ENCODE data around the gene ACIN1. TPM values are rescaled to one million over a fixed set of nuclear protein-coding genes. Genes with fewer than 3 reads are reported as not detected.

ACIN1 gene
- total RNA-seq, 1 experiment from 2014 or later = 179 TPM

DNA sequence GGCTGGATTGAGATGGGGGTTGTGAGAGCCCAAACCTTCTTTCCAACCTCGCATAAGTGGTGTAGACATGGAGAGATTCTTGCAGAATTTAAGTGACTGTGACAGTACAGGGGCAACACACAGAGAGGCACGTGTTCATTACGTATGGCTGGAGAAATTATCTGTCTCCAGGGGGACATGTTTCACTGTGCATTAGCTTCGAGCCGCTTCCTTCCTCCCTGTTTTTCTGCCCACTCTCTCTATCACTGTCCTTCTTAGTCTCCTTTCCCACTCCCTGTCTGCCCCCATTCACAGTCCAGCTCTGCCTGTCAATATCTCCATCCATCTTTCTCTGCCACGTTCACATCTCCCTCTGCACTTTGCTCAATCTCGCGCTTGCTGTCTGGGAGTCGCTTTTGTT lies 73.5 kb downstream of the ACIN1 start (continued):
- TF ChIP-seq, protein P1, sequence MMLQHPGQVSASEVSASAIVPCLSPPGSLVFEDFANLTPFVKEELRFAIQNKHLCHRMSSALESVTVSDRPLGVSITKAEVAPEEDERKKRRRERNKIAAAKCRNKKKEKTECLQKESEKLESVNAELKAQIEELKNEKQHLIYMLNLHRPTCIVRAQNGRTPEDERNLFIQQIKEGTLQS (IDR thresholded peaks at IDR 0.05) = no peak
- TF ChIP-seq EGR1 (IDR thresholded peaks at IDR 0.05; ENCODE audit: low read depth) (no peak), ZFX (IDR thresholded peaks at IDR 0.05) (no peak), CEBPB (IDR thresholded peaks at IDR 0.05; ENCODE audit: low read depth) (no peak), EZH2 (IDR thresholded peaks at IDR 0.05) (no peak), SRF (IDR thresholded peaks at IDR 0.05; ENCODE audit: low read depth) (no peak)

- TF ChIP-seq ZFX (IDR thresholded peaks at IDR 0.05) (no peak), CEBPB (IDR thresholded peaks at IDR 0.05; ENCODE audit: low read depth) (no peak), SIN3A (IDR thresholded peaks at IDR 0.05; ENCODE audit: low read depth) (no peak), CTCF (IDR thresholded peaks at IDR 0.05 in 2 of 3, conservative IDR thresholded peaks at IDR 0.05 in 1 of 3; ENCODE audit: borderline replicate concordance in 1 of 3, insufficient read depth in 1 of 3, low read depth in 2 of 3, low read length in 2 of 3) (no peak), EZH2 (IDR thresholded peaks at IDR 0.05) (no peak), ZNF274 (IDR thresholded peaks at IDR 0.05; ENCODE audit: low read depth, low read length) (no peak), EGR1 (IDR thresholded peaks at IDR 0.05; ENCODE audit: low read depth) (no peak), TCF7L2 (IDR thresholded peaks at IDR 0.05; ENCODE audit: borderline replicate concordance, extremely low read depth, insufficient read depth, insufficient read length) (no peak), YY1 (IDR thresholded peaks at IDR 0.05; ENCODE audit: extremely low read depth, insufficient replicate concordance, low read depth, low read length) (no peak), EZH2phosphoT487 (IDR thresholded peaks at IDR 0.05; ENCODE audit: borderline replicate concordance) (no peak), FOSL1 (IDR thresholded peaks at IDR 0.05; ENCODE audit: low read depth) (no peak), SRF (IDR thresholded peaks at IDR 0.05; ENCODE audit: low read depth) (no peak), SP1 (IDR thresholded peaks at IDR 0.05; ENCODE audit: low read depth) (no peak)
- TF ChIP-seq, protein P1 (IDR thresholded peaks at IDR 0.05) = no peak
- TF ChIP-seq, protein P2, sequence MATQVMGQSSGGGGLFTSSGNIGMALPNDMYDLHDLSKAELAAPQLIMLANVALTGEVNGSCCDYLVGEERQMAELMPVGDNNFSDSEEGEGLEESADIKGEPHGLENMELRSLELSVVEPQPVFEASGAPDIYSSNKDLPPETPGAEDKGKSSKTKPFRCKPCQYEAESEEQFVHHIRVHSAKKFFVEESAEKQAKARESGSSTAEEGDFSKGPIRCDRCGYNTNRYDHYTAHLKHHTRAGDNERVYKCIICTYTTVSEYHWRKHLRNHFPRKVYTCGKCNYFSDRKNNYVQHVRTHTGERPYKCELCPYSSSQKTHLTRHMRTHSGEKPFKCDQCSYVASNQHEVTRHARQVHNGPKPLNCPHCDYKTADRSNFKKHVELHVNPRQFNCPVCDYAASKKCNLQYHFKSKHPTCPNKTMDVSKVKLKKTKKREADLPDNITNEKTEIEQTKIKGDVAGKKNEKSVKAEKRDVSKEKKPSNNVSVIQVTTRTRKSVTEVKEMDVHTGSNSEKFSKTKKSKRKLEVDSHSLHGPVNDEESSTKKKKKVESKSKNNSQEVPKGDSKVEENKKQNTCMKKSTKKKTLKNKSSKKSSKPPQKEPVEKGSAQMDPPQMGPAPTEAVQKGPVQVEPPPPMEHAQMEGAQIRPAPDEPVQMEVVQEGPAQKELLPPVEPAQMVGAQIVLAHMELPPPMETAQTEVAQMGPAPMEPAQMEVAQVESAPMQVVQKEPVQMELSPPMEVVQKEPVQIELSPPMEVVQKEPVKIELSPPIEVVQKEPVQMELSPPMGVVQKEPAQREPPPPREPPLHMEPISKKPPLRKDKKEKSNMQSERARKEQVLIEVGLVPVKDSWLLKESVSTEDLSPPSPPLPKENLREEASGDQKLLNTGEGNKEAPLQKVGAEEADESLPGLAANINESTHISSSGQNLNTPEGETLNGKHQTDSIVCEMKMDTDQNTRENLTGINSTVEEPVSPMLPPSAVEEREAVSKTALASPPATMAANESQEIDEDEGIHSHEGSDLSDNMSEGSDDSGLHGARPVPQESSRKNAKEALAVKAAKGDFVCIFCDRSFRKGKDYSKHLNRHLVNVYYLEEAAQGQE (IDR thresholded peaks at IDR 0.05; ENCODE audit: low read depth) = no peak
- Histone ChIP-seq H3K79me2 (ENCODE audit: insufficient read depth, low read length) (no peaks in the 10 kb centered on the region), H2AFZ (ENCODE audit: low read depth, low read length, poor library complexity, severe bottlenecking) (no peak overlapping the region), H4K20me1 (ENCODE audit: insufficient read depth) (no peaks in the 10 kb centered on the region), H3K4me3 (replicated peaks in 1 of 2; ENCODE audit: low read depth in 1 of 2, low read length in 2 of 2) (no peak overlapping the region), H3K27me3 (ENCODE audit: insufficient read depth, low read length) (no peaks in the 10 kb centered on the region), H3K9me2 (ENCODE audit: insufficient read depth) (no peaks in the 10 kb centered on the region), H3K4me2 (ENCODE audit: low read length) (no peak overlapping the region), H3K27ac (ENCODE audit: low read depth, low read length) (no peak overlapping the region), H3K4me1 (ENCODE audit: control insufficient read depth in 1 of 2, insufficient read depth in 2 of 2, low read length in 2 of 2) (peaks cover 4 to 8% of the 10 kb centered on the region in 2 experiments; a peak in 3 of 4 replicates), H3K9ac (ENCODE audit: low read length) (no peak overlapping the region), H3K36me3 (ENCODE audit: control insufficient read depth in 1 of 2, insufficient read depth in 2 of 2, low read length in 2 of 2) (peaks cover 0 to 4% of the 10 kb centered on the region in 2 experiments; a peak in 2 of 4 replicates), H3K9me3 (ENCODE audit: control insufficient read depth in 1 of 2, insufficient read depth in 1 of 2, low read depth in 1 of 2, low read length in 2 of 2) (no peaks in the 10 kb centered on the region)
- POLR2A ChIA-PET = interaction anchor here (1.3 kb wide), 1 partner anchor 13 kb away, joined by 4 read pairs; no protein-coding TSS in a partner anchor
- ATAC-seq = no peak
- RAD21 ChIA-PET (ENCODE audit: low non-redundant PET in 1 of 2, low total read pairs in 2 of 2, uncharacterized antibody in 2 of 2, unreplicated experiment in 2 of 2) = interaction anchor here in 1 of 2 experiments (0.6 kb wide), 1 partner anchor 12 kb away, joined by 4 read pairs; no protein-coding TSS in a partner anchor
- DNase-seq (ENCODE audit: low read depth, low spot score) = no peak
- CTCF ChIA-PET = no interaction called here
- intact Hi-C loops (cut with micrococcal nuclease) = no loop called here
- no TSS peak for BruUV-seq (replicated peaks)
Observed at GRCh38 chr14:23020143-23021128, 74.5 kb downstream of the ACIN1 start.

All from HCT116 (cell line).